H1 (cell line): ENCODE measurements around the gene IFITM2. TPM values are rescaled to one million over a fixed set of nuclear protein-coding genes. Genes with fewer than 3 reads are reported as not detected.

Experiments
- CTCF ChIA-PET: fragments of 300-600 bp; sonication (Branson Sonifier 250); formaldehyde crosslinking; loops from one replicate; lab custom pipeline; 2021; ENCODE audit not compliant: partially characterized antibody; lab: Charles Lee
- POLR2A ChIA-PET: fragments of 300-600 bp; sonication (Branson Sonifier 250); formaldehyde crosslinking; loops from one replicate; lab custom pipeline; 2021; ENCODE audit warnings: inconsistent platforms; ENCODE audit not compliant: partially characterized antibody; lab: Charles Lee
- DNase-seq, 2 experiments: peaks; one replicate each; pipeline versions ENCODE4 v3.0.0 to v3.0.0-alpha.2; 2010 to 2022; ENCODE audit warnings: low spot score in 2 of 2, low read depth in 1 of 2, mixed read lengths in 1 of 2
- FAIRE-seq: peaks from 2 replicates; lab custom pipeline; 2011; peaks lifted over from hg19 to GRCh38; lab: Jason Lieb, UNC
- H2AFZ ChIP-seq: 2 replicates; pipeline ENCODE4 v1.8.1; 2012; ENCODE audit warnings: low read length, inconsistent platforms
- H2AK5ac ChIP-seq: 2 replicates; pipeline ENCODE4 v1.6.1; 2013; ENCODE audit warnings: low read depth, low read length
- H2BK120ac ChIP-seq: replicated peaks from 2 replicates; pipeline ENCODE3; 2013; ENCODE audit warnings: low read depth, low read length, inconsistent platforms
- H2BK12ac ChIP-seq: 2 replicates; pipeline ENCODE4 v1.6.1; 2013; ENCODE audit warnings: low read depth, low read length
- H2BK15ac ChIP-seq: 2 replicates; pipeline ENCODE4 v1.6.1; 2013; ENCODE audit warnings: low read length
- H2BK20ac ChIP-seq: 2 replicates; pipeline ENCODE4 v1.6.1; 2013; ENCODE audit warnings: low read length
- H2BK5ac ChIP-seq: 2 replicates; pipeline ENCODE4 v1.6.1; 2013; ENCODE audit warnings: low read depth, low read length
- H3K14ac ChIP-seq: 2 replicates; pipeline ENCODE4 v1.6.1; 2013; ENCODE audit warnings: inconsistent platforms; ENCODE audit not compliant: insufficient read length
- H3K18ac ChIP-seq: 2 replicates; pipeline ENCODE4 v1.6.1; 2013; ENCODE audit warnings: low read length; ENCODE audit errors: extremely low read depth
- H3K23ac ChIP-seq: 2 replicates; pipeline ENCODE4 v1.6.1; 2013; ENCODE audit warnings: inconsistent platforms; ENCODE audit not compliant: insufficient read length
- H3K23me2 ChIP-seq: 2 replicates; pipeline ENCODE4 v1.6.1; 2013; ENCODE audit warnings: low read depth, low read length
- H3K27ac ChIP-seq: 2 replicates; pipeline ENCODE4 v1.6.1; 2011; ENCODE audit warnings: low read depth, low read length, inconsistent platforms
- H3K27me3 ChIP-seq, 4 experiments: replicated peaks in 1 of 4; 1 replicate in 1 of 4; 2 replicates in 3 of 4; pipeline versions ENCODE4 v1.6.1 to v1.8.1; 2011 to 2013; ENCODE audit warnings: low read length in 3 of 4, mild to moderate bottlenecking in 3 of 4, inconsistent platforms in 2 of 4, mixed read lengths in 2 of 4, moderate library complexity in 1 of 4; ENCODE audit not compliant: control insufficient read depth in 3 of 4, insufficient read depth in 3 of 4; ENCODE audit errors: extremely low read depth in 1 of 4
- H3K36me3 ChIP-seq, 4 experiments: 2 replicates each; pipeline versions ENCODE4 v1.6.1 to v1.8.1; 2011 to 2013; ENCODE audit warnings: mild to moderate bottlenecking in 4 of 4, low read length in 3 of 4, moderate library complexity in 2 of 4, control low read depth in 1 of 4, inconsistent platforms in 1 of 4; ENCODE audit not compliant: insufficient read depth in 4 of 4, control insufficient read depth in 2 of 4
- H3K4ac ChIP-seq: replicated peaks from 2 replicates; pipeline ENCODE3; 2013; ENCODE audit warnings: low read length, low read depth, mixed read lengths, inconsistent platforms; ENCODE audit not compliant: insufficient read length
- H3K4me1 ChIP-seq, 4 experiments: replicated peaks in 1 of 4; 1 replicate in 1 of 4; 2 replicates in 3 of 4; pipeline versions ENCODE4 v1.6.1 to v1.8.1; 2011 to 2013; ENCODE audit warnings: low read length in 3 of 4, inconsistent platforms in 2 of 4, mixed read lengths in 1 of 4; ENCODE audit not compliant: insufficient read depth in 4 of 4, control insufficient read depth in 3 of 4
- H3K4me2 ChIP-seq, 2 experiments: 2 replicates each; pipeline versions ENCODE4 v1.6.1 to v1.8.1; 2011 to 2013; ENCODE audit warnings: low read depth in 2 of 2, low read length in 2 of 2, control low read depth in 1 of 2, inconsistent platforms in 1 of 2, mild to moderate bottlenecking in 1 of 2; ENCODE audit not compliant: insufficient read depth in 1 of 2
- H3K4me3 ChIP-seq, 4 experiments: fragments of 200-600, 300-600 bp in 1 of 4; sonication (generic), shearing (Covaris generic), sonication (Bioruptor Twin) in 1 of 4; 2 replicates each; pipeline versions ENCODE4 v1.5.1 to v1.8.1; 2011 to 2016; ENCODE audit warnings: low read length in 4 of 4, low read depth in 3 of 4, control low read depth in 2 of 4, inconsistent platforms in 2 of 4, mild to moderate bottlenecking in 2 of 4, mixed read lengths in 1 of 4, moderate library complexity in 1 of 4; ENCODE audit not compliant: insufficient read depth in 2 of 4; ENCODE audit errors: extremely low read depth in 1 of 4
- H3K56ac ChIP-seq: replicated peaks from 2 replicates; pipeline ENCODE3; 2013; ENCODE audit warnings: low read depth, mild to moderate bottlenecking, mixed read lengths, low read length, inconsistent platforms; ENCODE audit not compliant: insufficient read length
- H3K79me1 ChIP-seq: 2 replicates; pipeline ENCODE4 v1.6.1; 2013; ENCODE audit warnings: low read depth, low read length, control low read depth
- H3K79me2 ChIP-seq, 2 experiments: 2 replicates each; pipeline versions ENCODE4 v1.6.1 to v1.8.1; 2012 to 2013; ENCODE audit warnings: low read length in 2 of 2, mild to moderate bottlenecking in 2 of 2, inconsistent platforms in 1 of 2; ENCODE audit not compliant: insufficient read depth in 2 of 2, control insufficient read depth in 1 of 2
- H3K9ac ChIP-seq, 4 experiments: replicated peaks in 1 of 4; 1 replicate in 1 of 4; 2 replicates in 3 of 4; pipeline versions ENCODE4 v1.6.1 to v1.8.1; 2011 to 2013; ENCODE audit warnings: low read depth in 3 of 4, low read length in 3 of 4, control low read depth in 2 of 4, mild to moderate bottlenecking in 2 of 4, moderate library complexity in 2 of 4, inconsistent platforms in 1 of 4; ENCODE audit errors: extremely low read depth in 1 of 4
- H3K9me3 ChIP-seq, 2 experiments: 2 replicates each; pipeline versions ENCODE4 v1.6.1 to v1.8.1; 2012 to 2013; ENCODE audit warnings: mild to moderate bottlenecking in 2 of 2, moderate library complexity in 2 of 2, control low read depth in 1 of 2, inconsistent platforms in 1 of 2, low read depth in 1 of 2, low read length in 1 of 2, mixed read lengths in 1 of 2; ENCODE audit not compliant: insufficient read depth in 2 of 2
- H4K20me1 ChIP-seq, 2 experiments: replicated peaks in 1 of 2; 2 replicates each; pipeline versions ENCODE3 to v1.8.1; 2011 to 2013; ENCODE audit warnings: inconsistent platforms in 2 of 2, low read length in 2 of 2, mild to moderate bottlenecking in 1 of 2; ENCODE audit not compliant: insufficient read depth in 2 of 2, control insufficient read depth in 1 of 2
- H4K5ac ChIP-seq: 2 replicates; pipeline ENCODE4 v1.6.1; 2013; ENCODE audit warnings: low read length, low read depth, mixed read lengths, inconsistent platforms; ENCODE audit not compliant: insufficient read length
- H4K8ac ChIP-seq: 2 replicates; pipeline ENCODE4 v1.8.0; 2013; ENCODE audit warnings: mild to moderate bottlenecking, moderate library complexity, low read length, inconsistent platforms; ENCODE audit not compliant: insufficient read depth; ENCODE audit errors: extremely low read depth
- H4K91ac ChIP-seq: replicated peaks from 2 replicates; pipeline ENCODE3; 2013; ENCODE audit warnings: low read length, mixed read lengths, inconsistent platforms; ENCODE audit not compliant: insufficient read length
- CBX8 ChIP-seq: fragments of 300-800, 300-1000 bp; sonication (generic); IDR thresholded peaks from 2 replicates; pipeline ENCODE4 v1.7.1; 2016; ENCODE audit warnings: low read depth, low read length, borderline replicate concordance
- EP300 ChIP-seq, 2 experiments: IDR thresholded peaks; 1 replicate in 1 of 2; 2 replicates in 1 of 2; pipeline ENCODE4 v1.6.1; 2011 to 2012; ENCODE audit warnings: low read depth in 2 of 2, low read length in 2 of 2, mild to moderate bottlenecking in 2 of 2, borderline replicate concordance in 1 of 2, inconsistent platforms in 1 of 2, moderate library complexity in 1 of 2
- GABPA ChIP-seq: IDR thresholded peaks from 2 replicates; pipeline ENCODE4 v1.6.1; 2011; ENCODE audit warnings: mild to moderate bottlenecking, low read length, moderate library complexity, borderline replicate concordance; ENCODE audit not compliant: insufficient read depth
- HDAC2 ChIP-seq, 2 experiments: fragments of 300-600 bp in 1 of 2; sonication (generic) in 1 of 2; IDR thresholded peaks; 2 replicates each; pipeline ENCODE4 v1.6.1; 2011 to 2012; ENCODE audit warnings: low read depth in 2 of 2, low read length in 2 of 2, mild to moderate bottlenecking in 2 of 2, moderate library complexity in 2 of 2, borderline replicate concordance in 1 of 2, inconsistent platforms in 1 of 2
- JUN ChIP-seq: IDR thresholded peaks from 2 replicates; pipeline ENCODE4 v1.6.1; 2011; ENCODE audit warnings: low read depth, mild to moderate bottlenecking, improper control_type of control experiment, low read length
- RFX5 ChIP-seq: IDR thresholded peaks from 2 replicates; pipeline ENCODE4 v1.6.1; 2011; ENCODE audit warnings: low read depth, low read length, improper control_type of control experiment, borderline replicate concordance
- RNF2 ChIP-seq: fragments of 200-900, 300-1000 bp; sonication (generic); IDR thresholded peaks from 2 replicates; pipeline ENCODE4 v1.7.1; 2016; ENCODE audit warnings: borderline replicate concordance, low read depth, mild to moderate bottlenecking, antibody characterized with exemption, low read length; ENCODE audit not compliant: poor library complexity, severe bottlenecking; ENCODE audit errors: missing control alignments
- TBP ChIP-seq: IDR thresholded peaks from 2 replicates; pipeline ENCODE4 v1.6.1; 2011; ENCODE audit warnings: low read depth, low read length, improper control_type of control experiment
- TEAD4 ChIP-seq: IDR thresholded peaks from 2 replicates; pipeline ENCODE4 v1.6.1; 2012; ENCODE audit warnings: low read depth, low read length, inconsistent platforms, mixed read lengths
- ZNF274 ChIP-seq: IDR thresholded peaks from 2 replicates; pipeline ENCODE4 v1.7.0; 2012; ENCODE audit warnings: low read length, borderline replicate concordance; ENCODE audit errors: extremely low read depth
- WGBS, 2 experiments: shearing (Covaris generic) in 1 of 2; methylation state at CpG; one replicate each; pipeline versions ENCODE4 v1.1.6 to v1.1.7; 2013 to 2015; ENCODE audit warnings: low lambda C conversion rate in 2 of 2, mixed read lengths in 2 of 2, inconsistent platforms in 1 of 2, low coverage in 1 of 2, missing lambda C conversion rate in 1 of 2; ENCODE audit not compliant: insufficient replicate concordance in 2 of 2, insufficient coverage in 1 of 2, insufficient read length in 1 of 2; ENCODE audit errors: extremely low coverage in 1 of 2, missing lambda C conversion rate in 1 of 2; 5-methylcytosine and 5-hydroxymethylcytosine counted together
- polyA plus RNA-seq, 7 experiments: library from polyadenylated mRNA; depleted of rRNA in 3 of 7; stranded (reverse) in 5 of 7; unstranded in 2 of 7; fragments of >200 nt in 5 of 7; fragments of 200-250 nt in 2 of 7; gene quantifications; 1 replicate in 5 of 7; 2 replicates in 1 of 7; 4 replicates in 1 of 7; pipeline versions ENCODE4 v1.2.1 to v1.2.3, GENCODE V29; 2011 to 2013; ENCODE audit warnings: missing spikeins in 2 of 7, mixed read lengths in 2 of 7
- total RNA-seq: library from RNA; stranded (reverse); fragmentation: NEBNext Ultra II Directional; extraction: Animal tissue kit (Norgen Biotek cat#: 25700); gene quantifications from 2 replicates; pipeline ENCODE4 v1.2.1, GENCODE V29; 2021

Gene IFITM2
- total and polyA plus RNA-seq, 2 of the 8 experiments (the other 6 are each of a cell fraction or from before 2014, with no cell fraction given) = 399 to 764 TPM

DNA sequence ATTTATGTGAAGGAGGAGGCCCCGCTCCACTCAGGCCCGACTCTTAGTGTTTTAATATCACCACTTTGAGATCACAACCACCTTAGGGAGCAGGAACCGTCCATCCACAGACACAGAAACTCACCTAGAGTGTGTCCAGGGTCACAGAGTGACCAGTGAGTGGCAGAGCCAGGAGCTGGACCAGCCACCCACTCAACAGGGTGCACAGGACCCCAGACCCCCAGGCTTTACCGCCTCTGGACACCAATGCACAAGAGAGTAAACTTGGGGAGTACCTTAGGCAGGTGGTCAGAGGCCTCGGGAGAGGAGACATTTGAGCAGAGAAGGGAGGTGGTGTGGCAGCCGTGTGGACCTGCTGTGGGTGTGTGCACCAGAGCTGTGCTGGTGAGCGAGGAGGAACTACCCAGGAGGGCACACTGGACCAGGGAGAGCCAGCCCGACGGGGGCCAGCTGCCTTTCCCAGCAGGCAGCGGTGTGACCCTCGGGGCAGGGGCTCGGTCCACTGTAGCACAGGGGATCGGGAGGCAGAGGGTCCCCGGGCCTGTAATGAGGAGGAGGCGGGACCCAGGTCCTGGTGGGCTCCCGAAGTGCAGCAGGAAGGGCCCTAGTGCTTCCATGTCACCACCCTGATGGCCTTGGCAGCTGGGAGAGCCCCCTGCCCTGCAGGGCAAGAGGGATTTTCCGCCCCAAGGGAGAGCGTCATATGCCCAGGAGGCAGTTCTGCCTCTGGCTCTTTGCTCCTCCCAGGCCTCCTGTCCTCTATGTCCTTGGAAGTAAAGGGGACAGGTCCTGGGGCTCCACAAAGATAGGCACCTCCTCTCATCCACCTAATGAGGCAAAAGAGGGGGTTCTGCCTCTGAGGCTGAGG, 36.9 kb upstream of the IFITM2 start:
- Histone ChIP-seq H4K8ac (no peak overlapping the region), H3K23ac (no peak overlapping the region), H2BK20ac (0 out of 2 replicates have a peak overlapping the region, but pooled peaks have one; percentile 61), H3K56ac (no peak overlapping the region), H3K36me3 (no peaks in the 10 kb centered on the region), H3K9me3 (peaks cover 4 to 9% of the 10 kb centered on the region in 2 experiments; a peak in 3 of 4 replicates), H3K4me3 (no peak overlapping the region), H4K20me1 (no peaks in the 10 kb centered on the region), H3K79me1 (no peaks in the 10 kb centered on the region), H2BK15ac (peak overlapping the region; percentile 40; the same call in 1 of the 2 replicates), H3K27me3 (no peaks in the 10 kb centered on the region), H3K9ac (no peak overlapping the region), H4K5ac (no peak overlapping the region), H3K23me2 (no peaks in the 10 kb centered on the region), H4K91ac (peak overlapping the region; percentile 29), H2AK5ac (no peak overlapping the region), H3K4me1 (peaks cover 4 to 20% (median 14%) of the 10 kb centered on the region in 4 experiments), H3K27ac (no peak overlapping the region), H2BK12ac (peak overlapping the region; percentile 80; the same call in 1 of the 2 replicates), H2BK5ac (peak overlapping the region; percentile 60; the same call in 1 of the 2 replicates), H2AFZ (no peak overlapping the region), H3K79me2 (no peaks in the 10 kb centered on the region), H2BK120ac (no peak overlapping the region), H3K4ac (peak overlapping the region; percentile 54), H3K14ac (no peak overlapping the region), H3K18ac (peak overlapping the region; percentile 60), H3K4me2 (no peak overlapping the region)
- ChIA-PET CTCF (interaction anchor here (1.0 to 7.0 kb wide), 5 partner anchors 8 to 19 kb away, joined by 3 to 36 read pairs (median 3); no protein-coding TSS in a partner anchor), POLR2A (interaction anchor here (0.8 to 2.5 kb wide), 4 partner anchors 9 to 17 kb away, joined by 3 to 8 read pairs (median 5); no protein-coding TSS in a partner anchor)
- 89% methylated on average over 18 of the region's 18 CpGs; no CpG with 5 or more reads in 1 of the 2 experiments for WGBS, 2 experiments
- DNase-seq (peak in 1 of 2 experiments; percentile 44), FAIRE-seq (no peak)
- TF ChIP-seq CBX8 = no peak
- TF ChIP-seq HDAC2 (IDR thresholded peaks at IDR 0.05; ENCODE audit: borderline replicate concordance in 1 of 2, low read depth in 2 of 2, low read length in 2 of 2) = no peak
- no peak for TF ChIP-seq EP300 (IDR thresholded peaks at IDR 0.05; ENCODE audit: borderline replicate concordance in 1 of 2, low read depth in 2 of 2, low read length in 2 of 2)
- TF ChIP-seq RFX5 = no peak
- TF ChIP-seq JUN = no peak
- TF ChIP-seq RNF2 = no peak
- no peak for TF ChIP-seq TEAD4
- TF ChIP-seq GABPA = no peak
- TF ChIP-seq TBP = no peak
- no peak for TF ChIP-seq ZNF274
